Measurements from ENCODE around the gene OR2V1. TPM values are rescaled to one million over a fixed set of nuclear protein-coding genes. Genes with fewer than 3 reads are reported as not detected.
A peak's percentile ranks its signal among the peaks of the same experiment; 100 is the strongest.

OR2V1 gene
- total RNA-seq, 6 donors from 2014 or later, result not detected

- TF ChIP-seq POLR2A (IDR thresholded peaks at IDR 0.05), result no peak
- Histone ChIP-seq H3K4me1 (no peaks in the 10 kb centered on the region), H3K9me3 (no peaks in the 10 kb centered on the region), H3K4me3 (no peak overlapping the region), H3K27ac (no peak overlapping the region), H3K36me3 (no peaks in the 10 kb centered on the region), H3K27me3 (no peaks in the 10 kb centered on the region)
- WGBS, 2 donors, result 59 to 60% methylated on average over 17 to 18 of the region's 18 CpGs
- DNase-seq (peak in 1 of 2 donors; percentile 27), ATAC-seq (ENCODE audit: low FRiP score in 2 of 2) (no peak)
These were observed 46.3 kb downstream of the OR2V1 start for GRCh38 chr5:181084621-181085195.

GRCh38 chr5:181081989-181082388 lies 49.0 kb downstream of the OR2V1 start:
- TF ChIP-seq EP300 (IDR thresholded peaks at IDR 0.05), result no peak
- TF ChIP-seq CTCF (IDR thresholded peaks at IDR 0.05), result no peak
- no peak for TF ChIP-seq POLR2A (IDR thresholded peaks at IDR 0.05)
- TF ChIP-seq POLR2AphosphoS5 (IDR thresholded peaks at IDR 0.05), result no peak
- DNase-seq (no peak), ATAC-seq (ENCODE audit: low FRiP score in 2 of 2) (no peak)
- H3K36me3 ChIP-seq, result no peaks in the 10 kb centered on the region
- no peak overlapping the region for H3K27ac ChIP-seq
- H3K4me1 ChIP-seq, result no peaks in the 10 kb centered on the region
- no peak overlapping the region for H3K4me3 ChIP-seq
- H3K27me3 ChIP-seq, result no peaks in the 10 kb centered on the region
- H3K9me3 ChIP-seq, result no peaks in the 10 kb centered on the region

GRCh38 chr5:181076920-181077319 lies 54.0 kb downstream of the OR2V1 start:
- Histone ChIP-seq H3K4me1 (no peaks in the 10 kb centered on the region), H3K27ac (no peak overlapping the region), H3K9me3 (peaks cover 0 to 6% (median 0%) of the 10 kb centered on the region in 4 donors), H3K4me3 (no peak overlapping the region), H3K27me3 (no peaks in the 10 kb centered on the region), H3K36me3 (no peaks in the 10 kb centered on the region)
- ATAC-seq (ENCODE audit: low FRiP score in 2 of 2) (no peak), DNase-seq (no peak)
- TF ChIP-seq POLR2AphosphoS5 (IDR thresholded peaks at IDR 0.05) (no peak), EP300 (IDR thresholded peaks at IDR 0.05) (no peak), POLR2A (IDR thresholded peaks at IDR 0.05) (no peak), CTCF (IDR thresholded peaks at IDR 0.05) (no peak)

Other genes with a start within 250 kb of the OR2V1 start
- gene BTNL8, start 232.0 kb downstream of the OR2V1 start, total RNA-seq, result 10 to 100 TPM in 1 of 6 donors, 1 to 10 TPM in 4, not detected in 1; 1.2 to 10.0 (median 3.6) TPM
- gene BTNL3, start 142.3 kb downstream of the OR2V1 start, total RNA-seq, result under 1 TPM in 3 of 6 donors, not detected in 3; 0.57 to 0.79 (median 0.61) TPM
- 100 to 1,000 TPM in 4 of 6 donors, 10 to 100 TPM in 2; 71.8 to 634 (median 147) TPM for gene BTNL9, start 90.9 kb downstream of the OR2V1 start, total RNA-seq
- 1 to 10 TPM in 1 of 6 donors, not detected in 5; 1.6 TPM for gene OR2V2, start 16.4 kb upstream of the OR2V1 start, total RNA-seq
- 1 to 10 TPM in 5 of 6 donors, under 1 TPM in 1; 0.83 to 6.7 (median 2.9) TPM for gene TRIM7, start 74.0 kb upstream of the OR2V1 start, total RNA-seq
- 10 to 100 TPM; 14.4 to 75.4 (median 34.1) TPM for gene TRIM41, start 92.1 kb upstream of the OR2V1 start, total RNA-seq
- gene RACK1, start 112.7 kb upstream of the OR2V1 start, total RNA-seq, result 1,000 to 10,000 TPM in 5 of 6 donors, 100 to 1,000 TPM in 1; 801 to 1,863 (median 1,196) TPM
- gene TRIM52, start 130.0 kb upstream of the OR2V1 start, total RNA-seq, result 10 to 100 TPM; 12.3 to 47.1 (median 15.6) TPM
- not detected for gene OR4F3, start 236.1 kb upstream of the OR2V1 start, total RNA-seq

Data from upper lobe of left lung (tissue), 6 donors.